Large intestine (tissue), 3 donors: ENCODE results near the gene NPHP4. TPM values are rescaled to one million over a fixed set of nuclear protein-coding genes. Genes with fewer than 3 reads are reported as not detected.

ENCODE experiments used
- DNase-seq, 2 donors: peaks; one replicate each; pipeline versions ENCODE4 v3.0.0 to v3.0.0-alpha.2; 2013
- H3K27ac ChIP-seq: one replicate; pipeline ENCODE4 v1.5.1; 2013; ENCODE audit warnings: low read length
- H3K27me3 ChIP-seq: 2 replicates; pipeline ENCODE4 v1.6.1; 2013; ENCODE audit warnings: low read length; ENCODE audit not compliant: control insufficient read depth, insufficient read depth
- H3K36me3 ChIP-seq: 2 replicates; pipeline ENCODE4 v1.6.1; 2013; ENCODE audit warnings: low read length; ENCODE audit not compliant: control insufficient read depth, insufficient read depth
- H3K4me1 ChIP-seq: one replicate; pipeline ENCODE4 v1.6.1; 2013; ENCODE audit warnings: low read length; ENCODE audit not compliant: control insufficient read depth, insufficient read depth
- H3K4me3 ChIP-seq: one replicate; pipeline ENCODE4 v1.5.1; 2013; ENCODE audit warnings: low read length
- H3K9me3 ChIP-seq: one replicate; pipeline ENCODE4 v1.6.1; 2013; ENCODE audit warnings: mild to moderate bottlenecking, low read depth, low read length, moderate library complexity; ENCODE audit not compliant: control insufficient read depth
- WGBS: methylation state at CpG from one replicate; pipeline ENCODE4 v1.1.5; 2013; ENCODE audit warnings: low lambda C conversion rate; ENCODE audit not compliant: insufficient coverage; 5-methylcytosine and 5-hydroxymethylcytosine counted together
- polyA plus RNA-seq: library from polyadenylated mRNA; unstranded; fragments of 120-200 nt; gene quantifications from one replicate; pipeline ENCODE4 v1.2.1, GENCODE V29; 2013

The NPHP4 gene
- polyA plus RNA-seq, 1 donor = 11.4 TPM

- no peak for DNase-seq
- H3K27me3 ChIP-seq = no peaks in the 10 kb centered on the region
- peaks cover 23% of the 10 kb centered on the region for H3K36me3 ChIP-seq
- H3K9me3 ChIP-seq = no peaks in the 10 kb centered on the region
- no peaks in the 10 kb centered on the region for H3K4me1 ChIP-seq
- WGBS = no CpG with 5 or more reads among the region's 35 CpGs
- H3K27ac ChIP-seq = no peak overlapping the region
- no peak overlapping the region for H3K4me3 ChIP-seq
Observed at GRCh38 chr1:5908461-5909375, 83.5 kb downstream of the NPHP4 start.

- Histone ChIP-seq H3K27me3 (no peaks in the 10 kb centered on the region), H3K4me3 (no peak overlapping the region), H3K4me1 (no peaks in the 10 kb centered on the region), H3K9me3 (no peaks in the 10 kb centered on the region), H3K36me3 (peaks cover 25% of the 10 kb centered on the region), H3K27ac (no peak overlapping the region)
- DNase-seq = no peak
- WGBS = no CpG with 5 or more reads among the region's 8 CpGs
Observed at GRCh38 chr1:5907966-5908365, 84.3 kb downstream of the NPHP4 start.

- WGBS = no CpG with 5 or more reads among the region's 11 CpGs
- H3K4me1 ChIP-seq = no peaks in the 10 kb centered on the region
- H3K9me3 ChIP-seq = no peaks in the 10 kb centered on the region
- DNase-seq = no peak
- H3K27me3 ChIP-seq = no peaks in the 10 kb centered on the region
- no peak overlapping the region for H3K27ac ChIP-seq
- H3K36me3 ChIP-seq = peaks cover 25% of the 10 kb centered on the region
- no peak overlapping the region for H3K4me3 ChIP-seq
Observed at GRCh38 chr1:5907386-5907785, 84.8 kb downstream of the NPHP4 start.

- Histone ChIP-seq H3K4me3 (no peak overlapping the region), H3K27me3 (no peaks in the 10 kb centered on the region), H3K36me3 (peaks cover 25% of the 10 kb centered on the region), H3K9me3 (no peaks in the 10 kb centered on the region), H3K27ac (no peak overlapping the region), H3K4me1 (no peaks in the 10 kb centered on the region)
- no CpG with 5 or more reads among the region's 12 CpGs for WGBS
- DNase-seq = no peak
Observed at GRCh38 chr1:5906966-5907365, 85.3 kb downstream of the NPHP4 start.

- no CpG with 5 or more reads among the region's 6 CpGs for WGBS
- Histone ChIP-seq H3K27ac (no peak overlapping the region), H3K4me3 (no peak overlapping the region), H3K36me3 (peaks cover 26% of the 10 kb centered on the region), H3K27me3 (no peaks in the 10 kb centered on the region), H3K4me1 (no peaks in the 10 kb centered on the region), H3K9me3 (no peaks in the 10 kb centered on the region)
- no peak for DNase-seq
Observed at GRCh38 chr1:5906116-5906515, 86.1 kb downstream of the NPHP4 start.

GRCh38 chr1:5905436-5905835 lies 86.8 kb downstream of the NPHP4 start:
- no peak for DNase-seq
- H3K9me3 ChIP-seq = no peaks in the 10 kb centered on the region
- WGBS = no CpG with 5 or more reads among the region's 12 CpGs
- no peaks in the 10 kb centered on the region for H3K27me3 ChIP-seq
- no peaks in the 10 kb centered on the region for H3K4me1 ChIP-seq
- H3K27ac ChIP-seq = no peak overlapping the region
- H3K4me3 ChIP-seq = no peak overlapping the region
- peaks cover 26% of the 10 kb centered on the region for H3K36me3 ChIP-seq

GRCh38 chr1:5904551-5904950 lies 87.7 kb downstream of the NPHP4 start:
- Histone ChIP-seq H3K4me1 (no peaks in the 10 kb centered on the region), H3K4me3 (no peak overlapping the region), H3K36me3 (peaks cover 26% of the 10 kb centered on the region), H3K27me3 (no peaks in the 10 kb centered on the region), H3K27ac (no peak overlapping the region), H3K9me3 (no peaks in the 10 kb centered on the region)
- no CpG with 5 or more reads among the region's 12 CpGs for WGBS
- no peak for DNase-seq

- no peak overlapping the region for H3K4me3 ChIP-seq
- WGBS = 100% methylated on average over 6 of the region's 8 CpGs
- H3K4me1 ChIP-seq = no peaks in the 10 kb centered on the region
- no peaks in the 10 kb centered on the region for H3K27me3 ChIP-seq
- peaks cover 26% of the 10 kb centered on the region for H3K36me3 ChIP-seq
- no peaks in the 10 kb centered on the region for H3K9me3 ChIP-seq
- DNase-seq = no peak
- H3K27ac ChIP-seq = no peak overlapping the region
Observed at GRCh38 chr1:5903680-5904079, 88.5 kb downstream of the NPHP4 start.

- 87% methylated on average over 3 of the region's 5 CpGs for WGBS
- no peaks in the 10 kb centered on the region for H3K9me3 ChIP-seq
- no peak overlapping the region for H3K4me3 ChIP-seq
- H3K27ac ChIP-seq = no peak overlapping the region
- no peak for DNase-seq
- H3K27me3 ChIP-seq = no peaks in the 10 kb centered on the region
- no peaks in the 10 kb centered on the region for H3K4me1 ChIP-seq
- peaks cover 25% of the 10 kb centered on the region for H3K36me3 ChIP-seq
Observed at GRCh38 chr1:5903031-5903430, 89.2 kb downstream of the NPHP4 start.

GRCh38 chr1:5901841-5902240 lies 90.4 kb downstream of the NPHP4 start:
- WGBS = no CpG with 5 or more reads among the region's 2 CpGs
- no peak overlapping the region for H3K27ac ChIP-seq
- H3K36me3 ChIP-seq = peaks cover 21% of the 10 kb centered on the region
- no peaks in the 10 kb centered on the region for H3K9me3 ChIP-seq
- no peak for DNase-seq
- no peaks in the 10 kb centered on the region for H3K27me3 ChIP-seq
- no peaks in the 10 kb centered on the region for H3K4me1 ChIP-seq
- H3K4me3 ChIP-seq = no peak overlapping the region

GRCh38 chr1:5901150-5901549 lies 91.1 kb downstream of the NPHP4 start:
- peaks cover 15% of the 10 kb centered on the region for H3K36me3 ChIP-seq
- no peaks in the 10 kb centered on the region for H3K4me1 ChIP-seq
- H3K4me3 ChIP-seq = no peak overlapping the region
- H3K27ac ChIP-seq = no peak overlapping the region
- no peaks in the 10 kb centered on the region for H3K27me3 ChIP-seq
- no peak for DNase-seq
- no peaks in the 10 kb centered on the region for H3K9me3 ChIP-seq
- 60% methylated on average over 1 of the region's 5 CpGs for WGBS
